Right lung (tissue), 5 donors: Measurements from ENCODE around the gene CCDC142. TPM values are rescaled to one million over a fixed set of nuclear protein-coding genes. Genes with fewer than 3 reads are reported as not detected.
A peak's percentile ranks its signal among the peaks of the same experiment; 100 is the strongest.
"Not testable (repeated sequence)": the region's sequence is repeated elsewhere in the genome, so short reads cannot be mapped to it uniquely, and the experiment has no call there.

Source experiments
- DNase-seq, 2 donors: peaks; one replicate each; pipeline ENCODE4 v3.0.0-alpha.2; 2013
- polyA plus RNA-seq, 5 donors: library from polyadenylated mRNA; unstranded; fragments of 120-200 nt; gene quantifications; one replicate each; pipeline versions ENCODE4 v1.2.1 to v1.2.3, GENCODE V29; 2013; ENCODE audit warnings: inconsistent platforms in 1 of 5, low replicate concordance in 1 of 5; ENCODE audit not compliant: insufficient read length in 5 of 5, insufficient read depth in 1 of 5

The CCDC142 gene
- polyA plus RNA-seq, 5 donors: 13.0 to 18.1 (median 16.4) TPM

- DNase-seq: no peak
Observed at GRCh38 chr2:74499267-74499939, 16.6 kb upstream of the CCDC142 start, which contains the start of gene LBX2. Gene LBX2 (minus strand): TSS chr2:74499603. CDS start chr2:74499537, 66 bp downstream.

GRCh38 chr2:74498500-74499266, 15.9 kb upstream of the CCDC142 start:
- DNase-seq: no peak

GRCh38 chr2:74497777-74498499, 15.1 kb upstream of the CCDC142 start:
- no peak for DNase-seq

GRCh38 chr2:74496997-74497776, 14.4 kb upstream of the CCDC142 start:
- DNase-seq: no peak

DNA sequence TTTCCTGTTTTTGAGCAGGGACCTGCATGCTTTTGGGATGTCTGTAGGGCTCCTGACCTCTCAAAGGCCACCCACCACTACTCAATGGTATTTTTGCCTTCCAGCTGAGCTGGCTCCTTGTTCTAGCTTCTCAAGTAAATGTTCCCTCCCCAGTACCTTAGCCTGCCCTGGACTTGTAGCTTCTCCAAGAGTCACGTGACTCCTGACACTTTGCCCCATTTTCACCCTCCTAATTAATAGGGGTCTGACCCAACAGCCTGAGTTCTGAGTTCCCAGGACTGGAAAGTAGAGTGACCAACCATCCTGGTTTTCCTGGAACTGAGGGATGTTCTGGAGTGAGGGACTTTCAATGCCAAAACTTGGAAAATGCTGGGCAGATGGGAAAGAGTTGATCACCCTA, 12.6 kb upstream of the CCDC142 start:
- no peak for DNase-seq

- no peak for DNase-seq
Observed at GRCh38 chr2:74493546-74493945, 10.7 kb upstream of the CCDC142 start.

GRCh38 chr2:74491648-74492544, 9.1 kb upstream of the CCDC142 start:
- DNase-seq: no peak

DNA sequence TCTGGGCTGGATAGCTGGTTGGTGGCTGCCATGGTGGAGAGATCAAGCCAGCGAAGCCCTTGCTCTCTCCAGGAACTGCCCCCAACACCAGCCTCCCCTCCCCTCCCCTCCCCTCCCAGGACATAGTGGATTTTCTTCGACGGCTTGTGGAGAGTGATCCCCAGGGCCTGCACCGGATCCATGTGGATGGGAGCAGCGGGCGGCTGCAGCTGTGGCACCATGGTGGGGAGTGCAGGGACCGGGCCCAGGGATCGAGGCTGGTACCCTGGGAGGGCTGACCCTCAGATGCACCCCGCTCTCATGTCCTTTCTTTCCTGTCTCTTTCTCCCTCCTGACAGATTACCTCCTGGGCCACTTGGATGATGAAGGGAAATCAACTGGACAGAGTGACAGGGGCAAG, 7.1 kb upstream of the CCDC142 start:
- no peak for DNase-seq

- DNase-seq: no peak
Observed at GRCh38 chr2:74488643-74489481, 6.1 kb upstream of the CCDC142 start.

DNA sequence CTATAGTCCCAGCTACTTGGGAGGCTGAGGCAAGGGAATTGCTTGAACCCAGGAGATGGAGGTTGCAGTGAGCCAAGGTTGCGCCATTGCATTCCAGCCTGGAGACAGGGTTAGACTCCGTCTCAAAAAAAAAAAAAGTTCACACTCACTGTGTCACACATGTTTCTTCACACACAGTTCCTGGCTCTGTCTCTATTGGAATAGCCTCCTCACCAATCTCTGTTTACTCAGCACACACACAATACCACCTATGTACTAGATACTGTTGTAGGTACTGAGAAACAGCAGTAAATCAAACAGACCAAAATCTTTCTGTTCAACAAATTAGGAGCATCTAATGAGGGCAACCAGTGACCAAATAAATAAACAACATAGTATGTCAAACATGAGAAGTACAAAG, 3.3 kb upstream of the CCDC142 start:
- DNase-seq: no peak

DNA sequence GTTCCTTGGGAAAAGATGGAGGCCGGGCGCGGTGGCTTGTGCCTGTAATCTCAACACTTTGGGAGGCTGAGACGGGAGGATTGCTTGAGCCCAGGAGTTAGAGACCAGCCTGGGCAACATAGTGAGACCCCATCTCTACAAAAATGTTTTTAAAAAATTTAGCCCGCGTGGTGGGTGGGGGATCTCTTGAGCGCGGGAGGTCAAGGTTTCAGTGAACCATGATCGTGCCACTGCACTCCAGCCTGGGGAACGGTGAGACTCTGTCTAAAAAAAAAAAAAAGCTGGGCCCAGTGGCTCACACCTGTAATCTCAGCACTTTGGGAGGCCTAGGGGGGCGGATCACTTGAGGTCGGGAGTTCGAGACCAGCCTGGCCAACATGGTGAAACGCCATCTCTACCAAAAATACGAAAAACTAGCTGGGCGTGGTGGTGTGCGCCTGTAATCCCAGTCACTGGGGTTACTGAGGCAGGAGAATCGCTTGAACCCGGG, 922 bp upstream of the CCDC142 start:
- not testable (repeated sequence) for DNase-seq

GRCh38 chr2:74481961-74482800, 617 bp downstream of the CCDC142 start:
- no peak for DNase-seq

GRCh38 chr2:74481431-74481830, 1.4 kb downstream of the CCDC142 start:
- no peak for DNase-seq

GRCh38 chr2:74474899-74475298, 7.9 kb downstream of the CCDC142 start:
- DNase-seq: no peak

- no peak for DNase-seq
Observed at GRCh38 chr2:74474481-74474880, 8.3 kb downstream of the CCDC142 start.

- no peak for DNase-seq
Observed at GRCh38 chr2:74472945-74473258, 9.9 kb downstream of the CCDC142 start.

- DNase-seq: peak; percentile 93 to 94
Observed at GRCh38 chr2:74472086-74472944, 10.5 kb downstream of the CCDC142 start, which contains the start of gene MRPL53. Gene MRPL53 (minus strand): TSS chr2:74472680. CDS start chr2:74472660, 20 bp downstream.
